ENCODE data around the gene TTC32.
A peak's percentile ranks its signal among the peaks of the same experiment; 100 is the strongest.

Gene TTC32

DNA sequence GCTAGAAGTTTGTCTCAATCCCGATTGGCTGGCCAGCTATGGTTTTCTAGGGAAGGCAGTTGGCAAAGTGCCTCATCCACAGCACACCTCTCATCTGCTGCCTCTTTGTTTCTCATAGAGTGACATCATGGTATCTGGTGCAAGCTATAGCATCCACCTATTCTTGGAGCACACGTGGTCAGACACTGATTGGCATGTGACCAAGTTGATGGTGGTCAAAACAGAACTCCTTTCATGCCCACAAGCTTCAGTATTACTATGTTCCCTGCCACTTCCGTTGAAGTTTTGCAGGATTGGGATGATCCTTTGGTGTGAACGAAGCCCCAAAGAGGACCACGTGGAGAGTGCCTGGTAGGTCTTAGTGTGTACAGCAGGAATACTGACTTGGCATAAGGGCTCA, 28.8 kb downstream of the TTC32 start:
- no peak for DNase-seq

DNA sequence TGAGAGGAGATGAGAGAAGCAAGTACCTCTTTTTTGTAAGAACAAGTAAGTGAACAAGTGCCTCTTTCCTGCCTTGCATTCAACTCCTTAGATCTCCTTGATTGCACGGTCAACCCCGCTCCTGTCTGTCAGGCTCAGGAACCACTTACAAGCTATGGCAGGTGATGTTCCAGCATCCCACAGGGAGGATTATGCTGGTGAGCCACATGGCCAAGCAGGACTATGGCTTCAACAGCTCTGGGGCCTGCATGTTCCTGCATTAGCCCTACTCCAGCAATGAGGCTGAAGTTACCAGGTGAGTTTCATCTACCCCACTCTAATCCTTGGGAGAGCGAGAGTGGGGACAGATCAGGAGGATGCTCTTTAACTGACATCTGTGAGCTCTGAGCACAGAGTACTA, 29.5 kb downstream of the TTC32 start:
- no peak for DNase-seq

DNA sequence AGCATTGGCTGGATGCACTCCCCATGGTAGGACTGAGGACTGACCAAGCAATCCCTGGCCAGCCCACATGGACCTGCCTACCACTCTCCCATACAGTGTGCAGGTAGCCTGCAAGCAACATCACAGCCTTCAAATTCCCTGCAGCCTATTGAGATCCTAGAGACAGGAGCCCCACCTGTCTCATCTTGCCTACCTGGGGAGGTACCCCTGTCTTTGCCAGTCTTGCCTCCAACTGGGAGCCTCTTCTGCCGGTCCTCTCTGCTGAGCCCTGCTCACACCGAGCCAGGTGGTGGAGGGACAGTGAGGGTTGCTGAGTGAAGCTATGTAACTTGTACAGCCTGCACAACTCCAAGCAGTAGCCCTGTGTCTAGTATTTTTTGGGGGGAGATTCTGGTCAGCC, 29.9 kb downstream of the TTC32 start:
- DNase-seq = no peak

DNA sequence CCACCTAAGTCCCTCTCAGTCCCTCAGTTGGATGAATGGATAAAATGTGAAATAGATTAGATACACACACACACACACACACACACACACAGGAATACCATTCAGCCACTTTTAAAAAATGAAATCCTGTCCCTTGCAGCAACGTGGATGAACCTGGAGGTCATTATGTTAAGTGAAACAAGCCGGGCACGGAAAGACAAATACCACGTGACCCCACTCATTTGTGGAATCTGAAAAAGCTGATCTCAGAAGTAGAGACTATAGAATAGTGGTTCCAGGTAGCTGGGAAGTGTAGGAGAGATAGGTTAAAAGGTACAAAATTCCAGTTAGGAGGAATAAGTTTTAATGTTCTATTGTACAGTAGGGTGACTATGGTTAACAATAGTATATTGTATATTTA, 31.0 kb downstream of the TTC32 start:
- DNase-seq = no peak

DNA sequence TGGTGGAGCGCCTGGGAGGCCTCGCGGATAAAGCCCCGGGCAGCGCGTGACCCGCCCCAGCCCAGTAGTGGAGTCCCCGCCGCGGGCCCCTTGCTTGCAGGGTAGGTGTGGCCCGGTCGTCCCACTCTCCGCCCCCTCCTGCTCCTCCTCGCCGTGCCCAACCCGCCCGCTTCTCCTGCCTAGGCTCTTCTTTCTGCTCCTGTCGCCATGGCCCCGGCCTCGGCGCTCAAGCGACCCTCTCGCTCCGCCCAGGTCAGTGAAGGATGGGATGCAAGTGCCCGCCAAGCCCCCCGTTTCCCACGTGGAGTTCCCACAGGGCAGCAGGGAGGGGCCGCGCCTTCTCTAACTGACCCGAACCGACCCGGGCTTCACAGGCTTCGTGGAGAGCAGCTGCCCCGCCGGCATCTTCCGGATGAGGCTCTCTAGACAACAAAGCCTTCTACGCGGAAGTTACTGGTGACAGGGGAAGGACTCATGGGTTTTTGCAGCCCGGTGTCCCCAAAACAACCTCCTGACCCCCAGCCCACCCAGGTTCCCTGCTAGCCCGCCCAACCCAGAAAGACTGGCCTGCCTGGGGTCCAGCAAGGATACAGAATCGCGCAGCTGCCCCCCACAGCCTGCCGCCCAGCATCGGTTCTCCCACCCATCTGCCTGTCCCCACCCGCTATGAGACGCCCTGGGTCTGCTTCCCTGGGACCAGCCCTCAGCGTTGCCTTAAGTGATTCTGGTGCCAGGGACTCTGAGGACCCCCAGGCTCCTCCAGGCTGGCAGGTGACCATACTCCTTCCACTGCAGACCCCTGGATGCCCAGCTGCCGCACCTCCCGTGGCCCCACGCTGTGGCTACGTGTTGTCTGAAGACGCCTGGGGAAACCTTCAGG, 32.8 kb downstream of the TTC32 start:
- peak; percentile 61 to 66 for DNase-seq

DNA sequence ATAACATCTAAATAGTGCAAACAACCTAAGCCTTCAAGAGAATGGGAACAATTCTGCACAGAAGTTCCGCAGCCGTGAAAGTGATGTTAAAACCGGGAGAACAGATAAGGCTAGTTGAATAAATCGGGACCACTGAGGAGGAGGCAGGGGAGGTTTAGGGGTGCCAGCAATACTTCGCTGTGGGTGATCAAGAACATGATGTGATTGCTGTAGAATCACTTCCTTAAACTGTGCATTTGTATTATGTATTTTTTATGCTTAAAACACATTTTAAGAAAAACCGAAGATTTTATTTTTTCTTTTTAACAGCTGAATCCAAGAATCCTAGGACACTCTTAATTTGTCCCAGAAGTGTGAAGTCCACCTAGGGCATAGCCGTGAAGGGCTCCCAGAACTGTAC, 33.6 kb downstream of the TTC32 start:
- DNase-seq = no peak

DNA sequence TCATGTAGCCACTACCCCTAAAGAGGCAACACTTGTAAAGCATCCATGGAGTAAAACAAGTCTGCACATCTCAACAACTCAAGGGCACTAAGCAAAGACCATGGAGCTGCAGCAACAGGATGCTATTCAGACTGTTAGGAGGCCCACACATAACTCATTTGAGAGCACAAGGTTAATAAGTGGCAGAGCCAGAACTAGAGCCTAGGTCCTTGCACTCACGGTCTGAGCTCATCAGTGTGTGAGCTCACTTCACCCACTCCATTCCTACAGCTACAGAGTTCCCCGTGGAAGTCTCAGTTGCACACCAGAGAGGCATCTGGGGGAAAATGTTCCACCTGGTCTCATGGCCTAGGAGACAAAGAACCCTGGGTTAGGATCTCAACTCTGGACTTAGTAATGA, 35.0 kb downstream of the TTC32 start:
- DNase-seq = no peak

DNA sequence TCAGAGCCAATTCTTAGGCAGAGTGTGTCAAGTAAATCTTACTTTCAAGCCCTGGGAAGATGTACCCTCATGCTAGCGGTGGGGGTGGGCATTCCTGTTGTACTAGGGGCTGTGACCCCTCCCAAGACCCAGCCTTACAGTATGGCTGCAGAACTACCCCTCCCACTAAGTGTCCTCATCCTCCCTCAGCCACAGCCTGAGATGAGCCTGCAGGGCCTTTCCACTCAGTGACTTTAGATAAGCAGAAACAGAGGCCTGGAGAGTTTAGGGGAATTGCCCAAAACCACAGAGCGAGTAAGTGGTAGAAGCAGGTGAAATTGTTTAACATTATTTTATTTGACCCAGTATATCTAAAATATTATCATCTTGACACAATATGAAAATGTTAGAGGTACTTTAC, 36.6 kb downstream of the TTC32 start:
- no peak for DNase-seq

DNA sequence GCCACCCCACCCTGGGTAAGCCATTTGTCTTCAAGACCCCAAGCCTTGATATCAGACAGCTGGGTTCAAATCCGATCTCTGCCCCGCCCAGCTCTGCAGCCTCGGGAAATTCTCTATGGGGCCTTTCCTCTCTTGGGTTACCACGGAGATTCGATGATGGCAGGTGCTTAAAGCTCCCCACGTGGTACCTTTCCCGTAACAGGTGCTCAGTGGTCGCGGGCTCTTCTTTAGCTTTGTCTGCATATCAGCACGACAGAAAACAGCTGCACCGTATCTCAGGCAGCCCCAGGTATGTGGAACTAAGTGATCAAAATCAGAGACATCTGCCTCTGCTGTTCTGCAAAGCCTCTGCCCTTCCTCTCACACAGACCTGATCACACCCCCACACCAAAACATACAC, 37.4 kb downstream of the TTC32 start:
- DNase-seq = no peak

DNA sequence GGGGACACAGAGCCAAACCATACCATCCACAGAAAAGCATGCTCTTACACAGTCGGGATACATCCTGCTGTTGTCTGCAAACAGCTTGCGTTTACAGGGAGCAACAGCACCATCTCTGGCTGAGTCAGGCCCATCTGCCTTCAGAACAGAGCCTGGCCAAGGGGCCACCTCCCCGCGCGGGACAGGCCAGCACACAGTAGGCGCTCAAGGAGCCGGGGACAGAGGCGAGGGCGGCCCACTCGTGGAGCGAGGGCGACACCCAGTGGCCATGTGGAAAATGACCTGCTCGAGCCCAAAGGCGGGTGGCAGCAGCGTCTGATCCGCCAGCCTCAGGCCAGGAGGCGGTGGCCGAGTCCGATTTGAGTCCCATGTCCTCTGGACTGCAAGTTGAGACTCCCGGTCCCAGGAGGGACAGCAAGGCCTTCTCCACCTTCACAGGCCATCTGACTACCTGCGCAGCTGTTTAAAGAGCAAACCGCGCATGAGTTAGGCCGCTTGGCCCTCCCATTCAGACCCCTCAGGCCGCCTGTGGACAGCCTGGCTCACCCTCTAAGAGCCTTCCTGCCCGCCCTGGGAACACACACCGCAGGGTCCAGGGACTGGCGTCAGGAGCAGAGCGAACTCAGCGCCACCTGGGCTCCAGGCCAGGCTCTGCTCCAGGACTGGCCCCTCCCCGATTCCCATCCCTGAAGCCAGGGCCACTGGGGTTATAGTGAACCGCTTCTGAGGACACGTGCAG, 38.3 kb downstream of the TTC32 start:
- peak; percentile 71 to 76 for DNase-seq

DNA sequence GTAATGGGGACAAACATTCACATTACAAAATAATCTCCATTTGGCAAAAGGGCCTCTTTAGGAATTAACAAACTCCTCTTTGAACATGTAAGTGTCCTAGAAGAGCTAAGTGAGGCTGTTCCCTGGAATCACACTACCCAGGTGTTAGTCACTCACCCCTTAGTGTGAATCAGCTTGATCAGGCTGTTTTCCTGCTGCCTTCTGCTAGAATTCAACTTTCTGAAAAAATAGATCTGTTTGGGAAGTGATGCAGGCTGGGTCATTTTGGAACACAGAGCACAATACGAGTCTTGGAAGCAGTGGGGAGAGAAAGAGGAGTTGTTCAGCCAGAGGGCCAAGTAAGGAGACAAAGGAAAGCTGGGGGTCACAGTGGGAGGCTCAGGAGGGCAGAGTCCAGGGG, 40.0 kb downstream of the TTC32 start:
- DNase-seq = no peak

DNA sequence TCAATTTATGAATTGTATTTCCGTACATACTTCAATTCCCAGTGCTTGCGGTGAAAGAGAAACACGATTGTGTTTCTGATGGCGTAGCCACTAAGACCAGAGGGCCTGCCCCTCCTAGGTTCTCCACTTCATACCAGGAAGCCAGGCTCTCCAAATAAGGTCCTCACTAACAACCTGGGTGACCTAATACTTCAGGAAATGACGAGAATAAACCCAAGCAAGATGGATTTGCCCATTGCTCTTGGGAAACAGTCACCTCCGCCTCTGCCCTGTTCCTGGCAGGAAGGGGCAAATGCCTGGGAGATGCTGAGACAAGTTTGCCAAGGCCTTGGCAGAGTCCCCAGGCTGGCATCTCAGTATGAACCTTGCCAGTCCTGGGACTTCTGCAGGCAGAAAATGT, 41.8 kb downstream of the TTC32 start:
- no peak for DNase-seq

DNA sequence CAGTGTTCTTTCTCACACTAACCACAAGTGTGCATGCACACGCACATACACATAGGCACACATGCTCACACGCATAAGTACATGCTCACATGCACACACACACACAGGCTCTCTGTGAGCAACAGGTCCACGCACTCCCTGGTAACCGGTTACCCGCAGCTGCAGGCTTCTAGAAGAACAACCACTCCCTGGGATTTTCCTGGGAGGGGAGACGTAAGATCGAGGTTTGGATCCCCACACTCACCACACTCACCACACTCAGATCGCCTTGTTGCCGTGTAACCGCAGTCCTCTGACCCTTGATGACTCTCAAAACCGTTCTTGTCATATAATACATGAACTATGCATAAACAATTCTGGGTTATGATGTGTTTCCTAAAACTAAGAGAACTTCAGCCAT, 42.2 kb downstream of the TTC32 start:
- no peak for DNase-seq

DNA sequence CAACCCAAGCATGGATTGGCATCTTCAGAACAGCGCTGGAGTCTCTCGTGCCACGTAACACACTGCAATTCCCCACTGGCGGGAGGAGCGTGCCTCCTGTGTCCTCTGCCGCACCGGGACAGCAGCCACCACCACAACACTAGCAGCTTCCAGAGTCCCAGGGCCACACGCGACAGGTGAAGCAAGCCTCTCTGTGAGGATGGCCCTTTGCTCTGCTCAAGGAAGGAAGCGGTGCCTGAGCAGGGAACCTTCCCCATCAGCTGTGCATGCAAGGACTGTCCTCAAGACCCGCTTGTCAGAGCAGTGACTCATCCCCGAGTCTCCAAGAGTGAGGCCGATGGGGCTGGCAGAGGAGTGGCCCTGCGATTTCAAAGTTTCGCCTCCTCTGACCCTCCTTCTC, 44.0 kb downstream of the TTC32 start:
- DNase-seq = no peak

DNA sequence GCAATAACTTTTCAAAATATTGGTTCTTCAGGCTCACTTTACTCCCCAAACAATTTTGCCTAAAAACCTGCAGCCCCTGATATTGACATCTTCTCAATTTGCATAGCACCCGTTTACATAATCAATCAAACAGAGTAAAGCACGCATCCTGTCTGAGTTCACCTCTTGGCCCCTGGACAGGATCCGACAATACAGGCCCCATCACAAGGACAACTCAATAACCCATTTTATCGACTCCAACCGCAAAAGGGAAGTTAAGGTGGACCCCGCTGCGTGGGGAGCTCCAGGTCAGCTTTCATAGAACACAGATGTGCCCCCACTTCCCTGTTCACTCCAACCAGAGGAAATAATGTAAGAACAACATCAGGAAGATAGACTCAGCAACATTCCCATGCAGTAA, 44.7 kb downstream of the TTC32 start:
- no peak for DNase-seq

DNA sequence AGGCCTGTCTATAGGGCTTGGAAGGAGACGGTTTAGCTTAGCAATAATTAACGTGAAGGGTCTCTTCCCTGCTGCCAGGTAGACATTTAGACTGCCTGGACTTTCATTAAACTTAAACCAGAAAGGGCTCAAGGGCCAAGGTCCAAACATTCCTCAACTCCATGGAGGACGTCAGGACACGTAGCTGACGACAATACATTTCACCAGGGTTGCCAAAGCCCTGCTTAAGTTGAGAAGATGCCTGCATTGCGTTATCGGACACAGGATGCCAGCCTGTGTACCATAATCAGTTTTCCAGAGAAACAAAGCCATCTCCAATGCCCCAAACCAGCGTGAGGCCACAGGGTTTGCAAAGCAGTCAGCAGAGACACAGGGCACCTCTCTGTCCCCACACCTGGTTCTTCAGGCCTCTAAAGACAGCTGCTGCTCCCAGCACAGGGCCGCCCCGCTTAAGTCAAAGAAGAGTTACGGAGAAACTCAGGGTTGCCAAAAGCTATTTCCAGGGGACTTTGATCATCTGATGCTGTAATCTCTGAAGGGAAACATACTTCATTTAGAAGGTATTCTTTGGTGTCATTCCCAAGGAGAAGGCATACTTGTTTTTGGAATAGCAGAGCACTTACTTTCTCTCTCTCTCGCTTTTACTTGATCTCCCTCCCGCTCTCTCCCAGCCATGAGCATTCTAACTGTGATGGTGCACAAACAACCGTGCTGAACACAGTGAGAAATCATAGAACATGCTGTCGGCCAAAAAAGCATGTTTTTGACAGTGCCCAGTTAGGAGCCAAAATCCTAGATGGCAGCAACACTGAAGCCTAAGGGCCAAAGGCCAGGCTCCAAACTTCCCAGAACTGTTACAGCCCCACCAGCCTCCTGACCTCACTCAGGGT, 46.0 kb downstream of the TTC32 start:
- DNase-seq = no peak

DNA sequence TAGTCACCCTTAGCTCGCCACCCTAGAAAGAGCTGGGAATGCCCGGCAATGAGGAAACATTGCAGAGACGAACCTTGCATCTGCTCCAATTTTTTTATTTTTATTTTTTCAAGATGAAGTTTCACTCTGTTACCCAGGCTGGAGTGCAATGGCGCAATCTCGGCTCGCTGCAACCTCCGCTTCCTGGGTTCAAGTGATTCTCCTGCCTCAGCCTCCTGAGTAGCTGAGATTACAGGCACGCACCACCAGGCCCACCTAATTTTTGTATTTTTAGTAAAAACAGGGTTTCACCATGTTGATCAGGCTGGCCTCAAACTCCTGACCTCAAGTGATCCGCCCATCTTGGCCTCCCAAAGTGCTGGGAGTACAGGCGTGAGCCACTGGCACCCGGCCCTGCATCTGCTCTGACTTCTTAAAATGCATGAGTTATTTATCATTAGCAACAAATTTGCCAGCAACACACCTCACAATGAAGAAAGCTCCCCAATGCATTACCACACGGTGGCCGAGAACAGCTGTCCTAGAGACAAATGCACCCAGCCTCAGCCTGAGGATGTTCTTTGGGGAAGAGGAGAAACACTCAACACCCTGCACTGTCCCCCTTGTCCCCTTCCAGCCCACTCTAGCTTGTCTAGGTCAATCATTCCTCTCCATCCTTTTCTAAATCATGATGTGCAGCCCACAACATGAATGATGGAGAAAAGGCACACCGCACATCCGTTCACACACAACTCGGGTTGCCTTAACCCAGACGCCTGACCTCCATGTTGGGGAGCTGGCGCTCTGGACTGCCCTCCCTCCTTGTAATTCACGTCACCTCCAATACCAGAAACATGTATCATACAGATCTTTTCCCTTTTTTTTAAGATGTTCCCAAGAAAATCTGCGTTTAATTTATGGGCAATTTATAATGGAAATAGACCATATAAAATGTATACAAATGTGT, 46.9 kb downstream of the TTC32 start:
- DNase-seq = no peak

DNA sequence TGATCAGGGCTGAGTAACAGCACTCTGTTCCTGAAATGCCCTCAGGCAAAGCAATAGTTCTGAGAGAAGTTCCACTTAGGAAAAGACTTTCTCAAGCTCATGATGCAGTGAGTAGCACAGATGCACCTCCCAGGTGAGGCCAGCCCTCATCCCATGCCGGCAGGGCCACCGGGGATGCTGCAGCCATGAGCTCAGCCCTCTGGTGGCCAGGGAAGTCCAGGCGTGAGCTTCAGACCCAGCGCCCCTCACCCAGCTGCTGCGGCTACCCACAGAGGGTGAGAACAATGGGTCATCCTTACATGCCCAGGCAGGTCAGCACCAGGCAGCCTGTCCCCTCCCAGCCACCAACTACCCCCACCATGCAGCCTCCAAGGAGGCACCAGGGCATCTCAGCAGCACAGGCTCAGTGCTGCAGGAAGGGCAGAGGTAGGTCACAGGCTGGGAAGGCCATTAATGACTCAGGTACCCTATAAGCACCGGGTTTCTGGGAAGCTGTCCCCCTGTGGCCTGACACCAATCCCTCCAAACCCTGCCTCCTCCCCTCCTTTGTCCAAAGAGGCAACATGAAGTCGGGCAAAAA, 50.6 kb downstream of the TTC32 start:
- DNase-seq = no peak

DNA sequence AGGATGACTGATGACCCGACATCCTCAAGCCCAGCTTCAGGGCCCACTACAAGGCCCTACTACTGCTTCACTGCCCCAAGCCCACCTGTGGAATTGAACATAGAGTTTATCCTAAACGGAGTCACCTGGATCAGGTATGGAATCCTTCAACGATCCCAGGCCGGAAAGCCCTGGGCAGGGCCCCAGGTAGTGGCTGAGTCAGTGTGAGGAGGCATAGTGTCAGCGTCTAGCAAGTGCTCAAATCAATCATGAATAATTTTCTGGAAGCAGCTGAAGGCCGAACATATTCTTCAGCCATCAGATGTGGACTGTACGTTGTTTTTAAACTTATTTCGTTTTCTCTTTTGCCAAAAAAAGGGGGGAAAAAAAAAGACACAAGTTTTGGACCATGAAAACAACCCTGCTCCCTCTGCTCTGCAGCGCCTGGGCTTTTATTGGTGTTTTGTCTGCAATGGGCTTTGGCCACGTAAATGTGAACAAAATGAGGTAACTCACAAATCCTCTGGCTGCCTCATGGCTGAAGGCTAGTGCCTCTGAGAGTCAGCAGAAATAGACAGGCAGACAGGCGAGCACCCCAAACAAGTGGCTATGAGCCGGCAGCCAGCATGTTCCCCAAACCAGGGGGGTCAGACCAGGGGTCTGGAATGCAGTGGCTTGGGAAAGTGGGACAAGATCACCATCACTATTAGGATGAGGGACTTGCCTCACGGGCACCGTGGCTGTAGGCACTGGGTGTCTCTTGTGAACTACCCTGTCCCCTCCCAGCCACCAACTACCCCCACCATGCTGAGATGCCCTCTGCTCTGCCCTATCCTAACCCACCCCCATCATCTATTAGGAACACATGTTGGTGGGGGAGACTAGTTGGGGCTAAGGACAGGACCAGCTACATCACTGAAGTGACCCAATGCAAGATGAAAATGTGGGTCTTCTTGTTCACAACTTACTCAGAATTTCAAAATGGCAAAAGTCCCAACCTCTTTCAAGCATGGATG, 51.4 kb downstream of the TTC32 start:
- no peak for DNase-seq

DNA sequence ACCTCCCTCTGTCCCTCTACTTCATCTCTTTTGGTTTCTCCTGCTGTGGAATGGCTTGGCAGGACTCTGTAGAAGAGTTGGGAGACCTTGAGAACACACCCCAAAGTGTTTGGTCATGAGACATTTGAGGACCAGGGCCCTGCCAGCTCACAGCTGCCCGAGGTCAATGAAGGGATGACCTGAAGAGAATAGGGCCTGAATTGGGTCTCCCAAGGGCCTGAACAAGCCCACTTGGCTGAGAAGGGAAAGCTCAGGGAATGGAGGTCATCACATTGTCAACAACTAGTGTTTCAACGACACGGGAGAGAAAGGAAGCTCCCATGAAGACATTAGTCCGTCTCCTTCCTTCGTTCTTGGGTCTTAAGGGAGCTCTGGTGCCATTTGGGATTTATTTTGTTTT, 52.8 kb downstream of the TTC32 start:
- no peak for DNase-seq
